SU-DHL-6 (cell line): ENCODE data around the gene ERVH48-1.

Source experiments
- EZH2phosphoT487 ChIP-seq: fragments of 200-600 bp; sonication (generic), shearing (Covaris generic); conservative IDR thresholded peaks from 2 replicates; pipeline ENCODE4 v1.6.1; 2018; ENCODE audit warnings: mild to moderate bottlenecking, antibody characterized with exemption, low read length, moderate library complexity, mixed read lengths
- TF ChIP-seq, protein P1 (sequence below): fragments of 200-600 bp; sonication (generic); IDR thresholded peaks from one replicate; pipeline ENCODE4 v1.5.1; 2017; ENCODE audit warnings: antibody characterized with exemption, mild to moderate bottlenecking, low read length, moderate library complexity; ENCODE audit not compliant: insufficient read depth, poor library complexity, severe bottlenecking

DNA sequence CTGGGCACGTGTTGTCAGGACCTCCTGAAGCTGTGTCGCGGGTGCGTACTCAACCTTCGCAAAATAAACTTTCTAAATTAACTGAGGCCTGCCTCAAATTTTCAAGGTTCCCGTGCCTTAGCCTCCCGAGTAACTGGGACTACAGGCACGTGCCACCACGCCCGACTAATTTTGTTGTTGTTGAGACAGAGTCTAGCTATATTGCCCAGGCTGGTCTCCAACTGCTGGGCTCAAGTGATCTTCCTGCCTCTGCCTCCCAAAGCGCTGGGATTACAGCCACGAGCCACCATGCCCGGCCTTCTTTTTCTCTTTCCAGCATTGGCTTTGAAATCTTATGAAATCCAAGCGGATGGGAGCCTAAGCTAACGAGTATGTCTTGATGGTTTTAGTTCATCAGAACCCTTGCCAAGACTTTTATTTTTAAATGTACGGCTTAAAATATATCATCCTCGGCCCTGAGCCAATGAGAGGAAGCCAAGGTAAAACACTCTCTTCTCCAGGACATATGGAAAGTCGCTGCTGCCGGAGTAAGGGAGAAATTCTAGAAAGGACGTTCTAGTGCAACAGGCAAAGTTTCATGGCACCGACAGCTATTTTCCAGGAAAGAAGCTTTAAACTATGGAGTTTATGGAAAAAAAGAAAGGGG is 12.7 kb upstream of the ERVH48-1 start:
- TF ChIP-seq, protein P1, sequence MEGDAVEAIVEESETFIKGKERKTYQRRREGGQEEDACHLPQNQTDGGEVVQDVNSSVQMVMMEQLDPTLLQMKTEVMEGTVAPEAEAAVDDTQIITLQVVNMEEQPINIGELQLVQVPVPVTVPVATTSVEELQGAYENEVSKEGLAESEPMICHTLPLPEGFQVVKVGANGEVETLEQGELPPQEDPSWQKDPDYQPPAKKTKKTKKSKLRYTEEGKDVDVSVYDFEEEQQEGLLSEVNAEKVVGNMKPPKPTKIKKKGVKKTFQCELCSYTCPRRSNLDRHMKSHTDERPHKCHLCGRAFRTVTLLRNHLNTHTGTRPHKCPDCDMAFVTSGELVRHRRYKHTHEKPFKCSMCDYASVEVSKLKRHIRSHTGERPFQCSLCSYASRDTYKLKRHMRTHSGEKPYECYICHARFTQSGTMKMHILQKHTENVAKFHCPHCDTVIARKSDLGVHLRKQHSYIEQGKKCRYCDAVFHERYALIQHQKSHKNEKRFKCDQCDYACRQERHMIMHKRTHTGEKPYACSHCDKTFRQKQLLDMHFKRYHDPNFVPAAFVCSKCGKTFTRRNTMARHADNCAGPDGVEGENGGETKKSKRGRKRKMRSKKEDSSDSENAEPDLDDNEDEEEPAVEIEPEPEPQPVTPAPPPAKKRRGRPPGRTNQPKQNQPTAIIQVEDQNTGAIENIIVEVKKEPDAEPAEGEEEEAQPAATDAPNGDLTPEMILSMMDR, result no peak
- no peak for TF ChIP-seq EZH2phosphoT487
